ENCODE results near the gene KCNE3.

- no peak for TF ChIP-seq CTCF (IDR thresholded peaks at IDR 0.05; ENCODE audit: low read depth, low read length)
- TF ChIP-seq EZH2phosphoT487 (IDR thresholded peaks at IDR 0.05; ENCODE audit: low read depth) = no peak
Measured at GRCh38 chr11:74490941-74491340, 23.6 kb upstream of the KCNE3 start.
